ENCODE data around the gene SUCO. TPM values are rescaled to one million over a fixed set of nuclear protein-coding genes. Genes with fewer than 3 reads are reported as not detected.

Gene SUCO
- total RNA-seq, 1 experiment from 2014 or later, result 32.9 TPM

DNA sequence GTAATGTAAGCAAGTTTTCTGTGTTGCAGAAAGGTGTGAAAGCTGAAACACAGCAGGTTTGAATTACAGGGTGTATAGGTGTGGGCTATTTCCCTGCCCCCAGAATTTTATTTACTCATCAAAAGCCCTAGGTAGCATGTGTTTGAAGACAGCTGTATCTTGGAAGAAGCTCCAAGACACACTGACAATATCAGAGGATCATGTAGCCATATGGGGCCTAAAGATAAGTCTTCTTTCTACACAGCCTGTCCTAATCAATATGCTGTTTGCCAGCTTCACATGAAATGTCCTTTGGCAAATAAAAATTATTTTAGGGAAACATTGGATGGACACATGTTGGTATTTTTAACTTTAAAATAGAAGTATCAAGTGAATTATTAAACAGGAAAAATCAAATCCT is 17.5 kb upstream of the SUCO start:
- Histone ChIP-seq H3K27me3 (replicated peaks; ENCODE audit: insufficient read depth, low read depth, low read length, poor library complexity) (no peaks in the 10 kb centered on the region), H3K4me1 (ENCODE audit: insufficient read depth, low read length, poor library complexity, severe bottlenecking) (no peaks in the 10 kb centered on the region), H3K9me3 (ENCODE audit: low read depth, low read length, poor library complexity, severe bottlenecking) (no peaks in the 10 kb centered on the region), H3K4me3 (ENCODE audit: low read depth, low read length, poor library complexity, severe bottlenecking) (no peak overlapping the region), H3K36me3 (ENCODE audit: insufficient read depth, low read length, poor library complexity, severe bottlenecking) (no peaks in the 10 kb centered on the region), H3K27ac (ENCODE audit: low read depth, low read length, poor library complexity, severe bottlenecking) (no peak overlapping the region)
- intact Hi-C loops (cut with micrococcal nuclease; ENCODE audit: unreplicated experiment), result no loop called here
- POLR2A ChIA-PET (ENCODE audit: low non-redundant PET), result no interaction called here
- CTCF ChIA-PET, result no interaction called here
- no peak for TF ChIP-seq EZH2 (IDR thresholded peaks at IDR 0.05; ENCODE audit: borderline replicate concordance, low read depth, low read length, poor library complexity, severe bottlenecking)
- TF ChIP-seq, protein P1, sequence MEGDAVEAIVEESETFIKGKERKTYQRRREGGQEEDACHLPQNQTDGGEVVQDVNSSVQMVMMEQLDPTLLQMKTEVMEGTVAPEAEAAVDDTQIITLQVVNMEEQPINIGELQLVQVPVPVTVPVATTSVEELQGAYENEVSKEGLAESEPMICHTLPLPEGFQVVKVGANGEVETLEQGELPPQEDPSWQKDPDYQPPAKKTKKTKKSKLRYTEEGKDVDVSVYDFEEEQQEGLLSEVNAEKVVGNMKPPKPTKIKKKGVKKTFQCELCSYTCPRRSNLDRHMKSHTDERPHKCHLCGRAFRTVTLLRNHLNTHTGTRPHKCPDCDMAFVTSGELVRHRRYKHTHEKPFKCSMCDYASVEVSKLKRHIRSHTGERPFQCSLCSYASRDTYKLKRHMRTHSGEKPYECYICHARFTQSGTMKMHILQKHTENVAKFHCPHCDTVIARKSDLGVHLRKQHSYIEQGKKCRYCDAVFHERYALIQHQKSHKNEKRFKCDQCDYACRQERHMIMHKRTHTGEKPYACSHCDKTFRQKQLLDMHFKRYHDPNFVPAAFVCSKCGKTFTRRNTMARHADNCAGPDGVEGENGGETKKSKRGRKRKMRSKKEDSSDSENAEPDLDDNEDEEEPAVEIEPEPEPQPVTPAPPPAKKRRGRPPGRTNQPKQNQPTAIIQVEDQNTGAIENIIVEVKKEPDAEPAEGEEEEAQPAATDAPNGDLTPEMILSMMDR (conservative IDR thresholded peaks at IDR 0.05; ENCODE audit: low read depth, low read length), result no peak
- DNase-seq (ENCODE audit: low spot score), result no peak
- BruUV-seq (replicated peaks), result no TSS peak

GRCh38 chr1:172515927-172516326 is 17.0 kb upstream of the SUCO start:
- intact Hi-C loops (cut with micrococcal nuclease; ENCODE audit: unreplicated experiment), result no loop called here
- Histone ChIP-seq H3K27me3 (replicated peaks; ENCODE audit: insufficient read depth, low read depth, low read length, poor library complexity) (no peaks in the 10 kb centered on the region), H3K9me3 (ENCODE audit: low read depth, low read length, poor library complexity, severe bottlenecking) (no peaks in the 10 kb centered on the region), H3K36me3 (ENCODE audit: insufficient read depth, low read length, poor library complexity, severe bottlenecking) (no peaks in the 10 kb centered on the region), H3K4me3 (ENCODE audit: low read depth, low read length, poor library complexity, severe bottlenecking) (no peak overlapping the region), H3K27ac (ENCODE audit: low read depth, low read length, poor library complexity, severe bottlenecking) (no peak overlapping the region), H3K4me1 (ENCODE audit: insufficient read depth, low read length, poor library complexity, severe bottlenecking) (no peaks in the 10 kb centered on the region)
- BruUV-seq (replicated peaks), result no TSS peak
- TF ChIP-seq, protein P1 (conservative IDR thresholded peaks at IDR 0.05; ENCODE audit: low read depth, low read length), result no peak
- TF ChIP-seq EZH2 (IDR thresholded peaks at IDR 0.05; ENCODE audit: borderline replicate concordance, low read depth, low read length, poor library complexity, severe bottlenecking), result no peak
- POLR2A ChIA-PET (ENCODE audit: low non-redundant PET), result no interaction called here
- CTCF ChIA-PET, result no interaction called here
- DNase-seq (ENCODE audit: low spot score), result no peak

GRCh38 chr1:172517081-172517480 is 15.9 kb upstream of the SUCO start:
- H3K4me3 ChIP-seq (ENCODE audit: low read depth, low read length, poor library complexity, severe bottlenecking), result no peak overlapping the region
- POLR2A ChIA-PET (ENCODE audit: low non-redundant PET), result no interaction called here
- peaks cover under 1% of the 10 kb centered on the region for H3K27me3 ChIP-seq (replicated peaks; ENCODE audit: insufficient read depth, low read depth, low read length, poor library complexity)
- no TSS peak for BruUV-seq (replicated peaks)
- TF ChIP-seq, protein P1 (conservative IDR thresholded peaks at IDR 0.05; ENCODE audit: low read depth, low read length), result no peak
- no peak for TF ChIP-seq EZH2 (IDR thresholded peaks at IDR 0.05; ENCODE audit: borderline replicate concordance, low read depth, low read length, poor library complexity, severe bottlenecking)
- no peak for DNase-seq (ENCODE audit: low spot score)
- H3K36me3 ChIP-seq (ENCODE audit: insufficient read depth, low read length, poor library complexity, severe bottlenecking), result no peaks in the 10 kb centered on the region
- intact Hi-C loops (cut with micrococcal nuclease; ENCODE audit: unreplicated experiment), result no loop called here
- H3K4me1 ChIP-seq (ENCODE audit: insufficient read depth, low read length, poor library complexity, severe bottlenecking), result no peaks in the 10 kb centered on the region
- CTCF ChIA-PET, result no interaction called here
- H3K9me3 ChIP-seq (ENCODE audit: low read depth, low read length, poor library complexity, severe bottlenecking), result no peaks in the 10 kb centered on the region
- H3K27ac ChIP-seq (ENCODE audit: low read depth, low read length, poor library complexity, severe bottlenecking), result no peak overlapping the region
